Hepatic stellate cell (primary cell): ENCODE measurements around the gene SGMS1.

Experiments
- DNase-seq: peaks from one replicate; pipeline ENCODE4 v3.0.0; 2011; ENCODE audit warnings: low spot score

Gene SGMS1

DNA sequence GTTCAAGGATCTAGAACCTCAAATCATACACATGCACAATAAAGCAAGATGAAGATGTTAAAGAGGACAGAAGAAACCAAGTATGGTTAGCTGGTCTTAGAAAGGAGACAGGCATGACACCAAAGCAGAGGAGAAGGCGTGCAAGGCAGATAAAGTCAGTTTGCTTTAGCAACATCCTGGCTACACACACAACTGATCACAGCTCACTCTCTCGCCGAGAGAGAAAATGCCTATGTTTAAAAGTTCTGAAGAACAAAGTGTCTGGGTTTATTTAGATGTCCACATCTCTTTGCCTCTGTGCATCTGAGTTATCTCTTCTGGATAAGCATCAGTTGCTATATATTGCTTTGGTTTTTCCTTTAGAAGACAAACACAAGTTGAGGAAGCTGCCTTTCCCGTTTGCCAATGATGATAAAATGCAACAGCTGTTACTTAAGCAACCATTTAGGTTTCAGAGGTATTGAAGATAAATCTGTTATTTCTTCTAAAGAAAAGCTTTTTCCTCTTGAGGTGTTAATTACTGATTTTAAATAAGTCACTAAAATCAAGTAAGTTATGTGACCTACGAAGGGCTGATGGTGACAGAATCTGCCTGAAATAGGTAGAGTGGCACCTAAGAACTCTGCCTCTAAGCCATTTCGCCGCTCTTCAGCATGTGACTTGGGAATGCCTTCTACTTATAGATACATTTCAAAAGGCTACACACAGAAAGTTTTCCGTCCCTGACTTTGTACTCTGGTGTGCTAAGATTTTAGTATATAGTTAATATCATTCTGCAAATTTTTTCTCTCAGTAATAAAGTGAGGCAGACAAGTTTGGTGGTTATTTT lies 226.2 kb downstream of the SGMS1 start:
- DNase-seq: no peak

- peak; percentile 19 for DNase-seq
Observed at GRCh38 chr10:50396491-50397311, 227.1 kb downstream of the SGMS1 start.

DNA sequence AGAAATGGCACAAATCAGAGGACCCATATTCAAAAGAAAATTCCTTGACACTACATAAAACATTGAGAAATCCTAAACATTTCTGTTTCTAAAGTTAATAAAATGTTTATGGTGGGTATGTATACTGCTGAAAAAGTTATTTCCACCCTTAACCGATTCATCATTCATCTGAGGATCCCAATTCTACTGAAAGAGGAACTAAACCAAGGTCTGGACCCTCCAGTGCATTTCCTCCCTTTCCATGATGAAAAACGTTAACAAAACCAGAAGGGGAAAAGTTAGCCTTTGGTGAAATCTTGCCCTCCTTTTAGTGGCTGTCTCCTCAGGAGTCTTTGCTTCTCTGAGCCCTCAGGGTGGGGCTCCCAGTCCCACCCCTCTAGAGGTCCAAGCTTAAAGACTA lies 227.9 kb downstream of the SGMS1 start:
- DNase-seq: no peak

DNA sequence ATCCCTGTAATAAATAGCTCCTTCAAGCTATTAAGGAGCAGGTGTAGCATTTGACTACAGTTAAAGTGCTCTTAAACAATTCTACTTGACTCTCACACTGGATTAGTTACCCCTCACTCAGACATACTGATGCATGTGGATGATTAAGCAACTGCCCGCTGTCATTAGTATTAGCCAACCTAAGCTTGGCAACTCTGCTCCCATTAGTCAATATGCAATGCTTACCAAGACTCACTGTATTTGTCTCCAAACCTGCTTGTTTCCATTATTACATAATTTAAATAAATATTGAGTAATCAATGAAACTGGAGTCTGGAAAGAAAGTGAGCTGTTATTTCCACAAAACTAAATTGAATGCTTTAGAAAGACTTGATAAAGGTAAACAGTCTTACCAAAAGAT lies 228.5 kb downstream of the SGMS1 start:
- no peak for DNase-seq

GRCh38 chr10:50394832-50395231 lies 228.9 kb downstream of the SGMS1 start:
- DNase-seq: no peak

- no peak for DNase-seq
Observed at GRCh38 chr10:50393784-50394467, 229.8 kb downstream of the SGMS1 start.

- DNase-seq: no peak
Observed at GRCh38 chr10:50392966-50393718, 230.6 kb downstream of the SGMS1 start.

DNA sequence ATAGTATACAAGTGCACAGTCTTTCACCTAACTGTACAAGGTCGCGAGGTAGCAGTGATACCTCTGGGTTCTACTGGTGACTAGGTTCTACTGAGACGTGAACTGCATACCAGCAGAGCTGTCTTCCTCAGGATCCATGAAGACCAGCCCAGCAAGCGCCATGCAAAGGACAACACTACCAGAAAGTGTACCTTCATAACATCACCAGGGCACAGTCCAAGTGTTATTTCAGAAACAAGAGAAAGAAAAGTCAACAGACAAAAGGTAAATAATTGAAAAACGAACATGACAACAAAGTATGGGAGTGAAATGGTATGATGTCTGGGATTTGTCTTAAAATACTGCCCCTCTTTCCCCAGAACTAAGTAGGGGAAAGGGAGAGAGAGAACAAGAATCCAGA lies 231.3 kb downstream of the SGMS1 start:
- no peak for DNase-seq

- no peak for DNase-seq
Observed at GRCh38 chr10:50390302-50390701, 233.5 kb downstream of the SGMS1 start.

GRCh38 chr10:50388181-50388580 lies 235.6 kb downstream of the SGMS1 start:
- DNase-seq: no peak

GRCh38 chr10:50387732-50388073 lies 236.1 kb downstream of the SGMS1 start:
- DNase-seq: no peak

DNA sequence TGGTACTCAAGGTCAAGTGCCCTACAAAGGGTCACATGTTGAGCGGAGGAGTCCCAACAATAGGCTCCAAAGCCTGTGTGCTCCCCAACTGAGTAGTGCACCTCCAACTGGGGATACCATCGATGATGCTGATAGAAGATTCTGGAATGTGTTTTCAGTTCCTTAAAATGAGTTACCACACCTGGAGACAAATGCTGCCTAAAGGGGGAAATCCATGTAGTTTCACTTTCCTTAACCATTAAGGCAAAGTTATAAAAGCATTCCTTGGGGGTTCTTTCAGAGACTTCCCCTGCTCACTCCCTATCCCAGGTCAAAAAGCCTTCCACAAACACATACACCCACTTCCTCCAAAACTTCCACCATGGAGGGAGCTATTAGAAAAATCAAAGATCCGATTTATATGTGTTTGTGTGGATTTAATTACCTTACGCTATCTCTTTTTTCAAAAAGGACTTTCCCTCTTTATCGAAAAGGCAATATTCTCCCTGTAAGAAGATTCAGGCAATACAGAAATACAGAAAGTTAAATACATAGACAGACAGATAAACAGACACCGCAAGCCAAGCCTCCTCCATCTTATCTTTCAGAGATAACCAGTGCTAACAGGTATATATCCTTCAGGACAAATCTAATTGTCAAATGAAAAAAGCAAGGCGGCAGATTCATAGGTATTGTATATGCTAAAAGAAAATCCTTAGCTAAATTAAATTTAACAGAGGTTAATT lies 236.6 kb downstream of the SGMS1 start:
- no peak for DNase-seq

- no peak for DNase-seq
Observed at GRCh38 chr10:50385624-50386023, 238.1 kb downstream of the SGMS1 start.

GRCh38 chr10:50384898-50385297 lies 238.9 kb downstream of the SGMS1 start:
- DNase-seq: no peak

DNA sequence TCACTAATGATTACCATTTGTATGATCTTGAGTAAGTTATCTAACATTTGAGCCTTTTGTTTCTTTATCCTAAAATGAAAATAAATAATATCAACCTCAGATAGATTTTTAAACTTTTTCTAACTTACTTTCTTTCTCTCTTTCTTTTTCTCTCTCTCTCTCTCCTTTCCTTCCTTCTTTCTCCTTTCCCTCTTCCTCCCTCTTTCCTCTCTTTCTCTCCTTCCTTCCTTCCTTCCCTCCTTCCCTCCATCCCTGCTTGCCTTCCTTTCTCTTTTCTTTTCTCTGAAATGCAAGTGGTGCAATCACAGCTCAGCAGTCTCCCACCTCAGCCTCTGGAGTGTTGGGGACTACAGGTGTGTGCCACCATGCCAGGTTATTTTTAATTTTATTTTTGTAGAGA lies 239.5 kb downstream of the SGMS1 start:
- no peak for DNase-seq

- DNase-seq: no peak
Observed at GRCh38 chr10:50382576-50383023, 241.2 kb downstream of the SGMS1 start.

GRCh38 chr10:50381642-50382041 lies 242.1 kb downstream of the SGMS1 start:
- no peak for DNase-seq

GRCh38 chr10:50379616-50380015 lies 244.1 kb downstream of the SGMS1 start:
- DNase-seq: no peak

DNA sequence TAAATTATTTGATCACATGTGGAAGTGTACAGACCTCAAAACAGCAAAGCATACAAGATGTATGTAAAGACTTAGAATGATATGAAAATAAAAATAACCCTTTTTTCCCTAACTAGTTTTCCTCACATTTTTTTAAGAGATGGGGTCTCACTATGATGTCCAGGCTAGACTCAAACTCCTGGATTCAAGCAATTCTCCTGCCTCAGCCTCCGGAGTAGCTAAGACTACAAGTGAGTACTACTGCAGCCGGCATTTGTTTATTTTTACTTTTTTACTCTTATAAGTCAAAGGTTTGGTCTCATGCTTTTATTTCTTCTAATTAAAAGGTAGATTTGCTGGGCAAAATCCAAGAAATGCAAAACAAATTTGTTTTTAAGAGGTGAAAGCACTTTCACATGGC lies 248.0 kb downstream of the SGMS1 start:
- no peak for DNase-seq

DNA sequence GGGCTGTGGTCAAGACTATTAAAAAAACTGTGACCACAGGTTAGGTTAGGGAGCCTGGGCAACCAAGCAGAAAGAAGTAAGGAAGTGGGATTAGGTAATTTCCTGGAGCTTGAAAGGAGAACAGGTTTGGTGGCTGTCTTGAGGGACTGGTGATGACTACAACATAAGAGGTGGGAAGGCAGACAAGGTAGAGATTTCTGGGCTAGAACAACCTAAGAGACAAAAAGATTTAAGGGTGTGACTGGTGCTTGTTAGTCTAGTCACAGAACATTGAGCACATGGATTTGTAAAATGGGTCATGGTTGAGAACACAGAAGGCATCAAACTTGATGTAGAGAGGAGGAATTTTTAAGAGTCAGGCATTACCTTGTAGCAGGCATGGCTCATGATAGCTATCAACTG lies 248.7 kb downstream of the SGMS1 start:
- DNase-seq: no peak

GRCh38 chr10:50373821-50374501 lies 249.8 kb downstream of the SGMS1 start:
- DNase-seq: no peak
